HepG2 (cell line): ENCODE data around the gene ZNHIT6. TPM values are rescaled to one million over a fixed set of nuclear protein-coding genes. Genes with fewer than 3 reads are reported as not detected.
A peak's percentile ranks its signal among the peaks of the same experiment; 100 is the strongest.

Experiments
- NFIC ChIP-seq: IDR thresholded peaks from 2 replicates; pipeline ENCODE4 v1.6.1; 2012; ENCODE audit warnings: mild to moderate bottlenecking, low read length, inconsistent platforms
- PHF5A ChIP-seq: IDR thresholded peaks from one replicate; pipeline ENCODE4 v1.6.1; 2018; ENCODE audit warnings: low read depth, missing genetic modification reagents; ENCODE audit not compliant: unreplicated experiment
- YY1 ChIP-seq: IDR thresholded peaks from 2 replicates; pipeline ENCODE4 v1.6.1; 2011; ENCODE audit warnings: low read length, low read depth, moderate library complexity, mild to moderate bottlenecking; ENCODE audit not compliant: insufficient read depth, insufficient replicate concordance
- ZBED4 ChIP-seq: sonication (generic); formaldehyde crosslinking; IDR thresholded peaks from 2 replicates; pipeline ENCODE4 v1.4.0; 2020; ENCODE audit warnings: missing genetic modification reagents, borderline replicate concordance
- ZBTB38 ChIP-seq: sonication (generic); formaldehyde crosslinking; IDR thresholded peaks from 2 replicates; pipeline ENCODE4 v1.5.1; 2020; ENCODE audit warnings: mild to moderate bottlenecking, missing genetic modification reagents
- ZNF605 ChIP-seq: sonication (generic); formaldehyde crosslinking; IDR thresholded peaks from 2 replicates; pipeline ENCODE4 v1.8.0; 2022; ENCODE audit warnings: mild to moderate bottlenecking, missing genetic modification reagents
- ZNF619 ChIP-seq: sonication (generic); formaldehyde crosslinking; IDR thresholded peaks from 2 replicates; pipeline ENCODE4 v1.4.0; 2020; ENCODE audit warnings: mild to moderate bottlenecking, missing genetic modification reagents
- ZNF709 ChIP-seq: sonication (generic); formaldehyde crosslinking; IDR thresholded peaks from 2 replicates; pipeline ENCODE4 v1.5.0; 2020; ENCODE audit warnings: mild to moderate bottlenecking, missing genetic modification reagents
- ZXDC ChIP-seq: sonication (generic); formaldehyde crosslinking; IDR thresholded peaks from 2 replicates; pipeline ENCODE4 v1.5.0; 2020; ENCODE audit warnings: mild to moderate bottlenecking, missing genetic modification reagents
- polyA plus RNA-seq, 8 experiments: library from polyadenylated mRNA; depleted of rRNA in 3 of 8; stranded (reverse) in 7 of 8; unstranded in 1 of 8; fragments of >200 nt; fragmentation: Illumina TruSeq in 4 of 8; extraction: Trizol in 4 of 8; gene quantifications; 2 replicates each; pipeline versions ENCODE4 v1.2.1 to v1.2.3, GENCODE V29; 2011 to 2016; ENCODE audit warnings: low read depth in 4 of 8, missing spikeins in 1 of 8, mixed read lengths in 1 of 8; ENCODE audit not compliant: insufficient read depth in 1 of 8
- total RNA-seq, 5 experiments: library from RNA; depleted of rRNA; stranded (reverse); fragments of >200 nt; fragmentation: Illumina TruSeq; extraction: Trizol; gene quantifications; 2 replicates each; pipeline ENCODE4 v1.2.3, GENCODE V29; 2016; ENCODE audit warnings: low read depth in 1 of 5

ZNHIT6 gene
- total and polyA plus RNA-seq, 2 of the 13 experiments (the other 11 are each of a cell fraction or from before 2014, with no cell fraction given), result 6.0 to 15.2 TPM

- TF ChIP-seq ZXDC (CRISPR knock-in tag) (no peak), ZNF709 (CRISPR knock-in tag) (0 out of 2 replicates have a peak, but pooled peaks have one; percentile 42), NFIC (0 out of 2 replicates have a peak, but pooled peaks have one; percentile 42), YY1 (peak; percentile 8), PHF5A (CRISPR knock-in tag) (peak; percentile 32), ZNF605 (CRISPR knock-in tag) (peak; percentile 52; the same call in 1 of the 2 replicates), ZBED4 (0 out of 2 replicates have a peak, but pooled peaks have one; percentile 21), ZNF619 (peak; percentile 39; the same call in 1 of the 2 replicates), ZBTB38 (CRISPR knock-in tag) (peak; percentile 57)
- TF ChIP-seq, all 625 proteins: peak for 46
Observed at GRCh38 chr1:85628791-85629531, 79.3 kb downstream of the ZNHIT6 start (continued).
